ENCODE measurements around the gene KANK3. TPM values are rescaled to one million over a fixed set of nuclear protein-coding genes. Genes with fewer than 3 reads are reported as not detected.

KANK3 gene
- total and polyA plus RNA-seq, 9 of the 15 experiments (the other 6 are each of a cell fraction or from before 2014, with no cell fraction given) = 0.03 to 0.40 (median 0.08) TPM; not detected in 6

- no peak for TF ChIP-seq BRF1 (IDR thresholded peaks at IDR 0.05; ENCODE audit: borderline replicate concordance, extremely low read depth, insufficient read length)
- TF ChIP-seq ZEB2 (IDR thresholded peaks at IDR 0.05) = no peak
- TF ChIP-seq, protein P1, sequence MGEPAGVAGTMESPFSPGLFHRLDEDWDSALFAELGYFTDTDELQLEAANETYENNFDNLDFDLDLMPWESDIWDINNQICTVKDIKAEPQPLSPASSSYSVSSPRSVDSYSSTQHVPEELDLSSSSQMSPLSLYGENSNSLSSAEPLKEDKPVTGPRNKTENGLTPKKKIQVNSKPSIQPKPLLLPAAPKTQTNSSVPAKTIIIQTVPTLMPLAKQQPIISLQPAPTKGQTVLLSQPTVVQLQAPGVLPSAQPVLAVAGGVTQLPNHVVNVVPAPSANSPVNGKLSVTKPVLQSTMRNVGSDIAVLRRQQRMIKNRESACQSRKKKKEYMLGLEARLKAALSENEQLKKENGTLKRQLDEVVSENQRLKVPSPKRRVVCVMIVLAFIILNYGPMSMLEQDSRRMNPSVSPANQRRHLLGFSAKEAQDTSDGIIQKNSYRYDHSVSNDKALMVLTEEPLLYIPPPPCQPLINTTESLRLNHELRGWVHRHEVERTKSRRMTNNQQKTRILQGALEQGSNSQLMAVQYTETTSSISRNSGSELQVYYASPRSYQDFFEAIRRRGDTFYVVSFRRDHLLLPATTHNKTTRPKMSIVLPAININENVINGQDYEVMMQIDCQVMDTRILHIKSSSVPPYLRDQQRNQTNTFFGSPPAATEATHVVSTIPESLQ (CRISPR knock-in tag; IDR thresholded peaks at IDR 0.05) = peak; percentile 97; the same call in 1 of the 2 replicates
- no peak for TF ChIP-seq RBM17 (IDR thresholded peaks at IDR 0.05; ENCODE audit: borderline replicate concordance, low read depth, low read length)
- TF ChIP-seq RCOR1 (IDR thresholded peaks at IDR 0.05; ENCODE audit: borderline replicate concordance in 1 of 2, low read depth in 2 of 2, low read length in 2 of 2) = no peak
- TF ChIP-seq, protein P2, sequence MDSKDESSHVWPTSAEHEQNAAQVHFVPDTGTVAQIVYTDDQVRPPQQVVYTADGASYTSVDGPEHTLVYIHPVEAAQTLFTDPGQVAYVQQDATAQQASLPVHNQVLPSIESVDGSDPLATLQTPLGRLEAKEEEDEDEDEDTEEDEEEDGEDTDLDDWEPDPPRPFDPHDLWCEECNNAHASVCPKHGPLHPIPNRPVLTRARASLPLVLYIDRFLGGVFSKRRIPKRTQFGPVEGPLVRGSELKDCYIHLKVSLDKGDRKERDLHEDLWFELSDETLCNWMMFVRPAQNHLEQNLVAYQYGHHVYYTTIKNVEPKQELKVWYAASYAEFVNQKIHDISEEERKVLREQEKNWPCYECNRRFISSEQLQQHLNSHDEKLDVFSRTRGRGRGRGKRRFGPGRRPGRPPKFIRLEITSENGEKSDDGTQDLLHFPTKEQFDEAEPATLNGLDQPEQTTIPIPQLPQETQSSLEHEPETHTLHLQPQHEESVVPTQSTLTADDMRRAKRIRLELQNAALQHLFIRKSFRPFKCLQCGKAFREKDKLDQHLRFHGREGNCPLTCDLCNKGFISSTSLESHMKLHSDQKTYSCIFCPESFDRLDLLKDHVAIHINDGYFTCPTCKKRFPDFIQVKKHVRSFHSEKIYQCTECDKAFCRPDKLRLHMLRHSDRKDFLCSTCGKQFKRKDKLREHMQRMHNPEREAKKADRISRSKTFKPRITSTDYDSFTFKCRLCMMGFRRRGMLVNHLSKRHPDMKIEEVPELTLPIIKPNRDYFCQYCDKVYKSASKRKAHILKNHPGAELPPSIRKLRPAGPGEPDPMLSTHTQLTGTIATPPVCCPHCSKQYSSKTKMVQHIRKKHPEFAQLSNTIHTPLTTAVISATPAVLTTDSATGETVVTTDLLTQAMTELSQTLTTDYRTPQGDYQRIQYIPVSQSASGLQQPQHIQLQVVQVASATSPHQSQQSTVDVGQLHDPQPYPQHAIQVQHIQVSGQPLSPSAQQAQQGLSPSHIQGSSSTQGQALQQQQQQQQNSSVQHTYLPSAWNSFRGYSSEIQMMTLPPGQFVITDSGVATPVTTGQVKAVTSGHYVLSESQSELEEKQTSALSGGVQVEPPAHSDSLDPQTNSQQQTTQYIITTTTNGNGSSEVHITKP (IDR thresholded peaks at IDR 0.05; ENCODE audit: partially characterized antibody) = no peak
- no peak for TF ChIP-seq FOXJ3 (CRISPR knock-in tag; IDR thresholded peaks at IDR 0.05)
- no peak for TF ChIP-seq GTF2A2 (tag; IDR thresholded peaks at IDR 0.05)
- TF ChIP-seq, protein P3, sequence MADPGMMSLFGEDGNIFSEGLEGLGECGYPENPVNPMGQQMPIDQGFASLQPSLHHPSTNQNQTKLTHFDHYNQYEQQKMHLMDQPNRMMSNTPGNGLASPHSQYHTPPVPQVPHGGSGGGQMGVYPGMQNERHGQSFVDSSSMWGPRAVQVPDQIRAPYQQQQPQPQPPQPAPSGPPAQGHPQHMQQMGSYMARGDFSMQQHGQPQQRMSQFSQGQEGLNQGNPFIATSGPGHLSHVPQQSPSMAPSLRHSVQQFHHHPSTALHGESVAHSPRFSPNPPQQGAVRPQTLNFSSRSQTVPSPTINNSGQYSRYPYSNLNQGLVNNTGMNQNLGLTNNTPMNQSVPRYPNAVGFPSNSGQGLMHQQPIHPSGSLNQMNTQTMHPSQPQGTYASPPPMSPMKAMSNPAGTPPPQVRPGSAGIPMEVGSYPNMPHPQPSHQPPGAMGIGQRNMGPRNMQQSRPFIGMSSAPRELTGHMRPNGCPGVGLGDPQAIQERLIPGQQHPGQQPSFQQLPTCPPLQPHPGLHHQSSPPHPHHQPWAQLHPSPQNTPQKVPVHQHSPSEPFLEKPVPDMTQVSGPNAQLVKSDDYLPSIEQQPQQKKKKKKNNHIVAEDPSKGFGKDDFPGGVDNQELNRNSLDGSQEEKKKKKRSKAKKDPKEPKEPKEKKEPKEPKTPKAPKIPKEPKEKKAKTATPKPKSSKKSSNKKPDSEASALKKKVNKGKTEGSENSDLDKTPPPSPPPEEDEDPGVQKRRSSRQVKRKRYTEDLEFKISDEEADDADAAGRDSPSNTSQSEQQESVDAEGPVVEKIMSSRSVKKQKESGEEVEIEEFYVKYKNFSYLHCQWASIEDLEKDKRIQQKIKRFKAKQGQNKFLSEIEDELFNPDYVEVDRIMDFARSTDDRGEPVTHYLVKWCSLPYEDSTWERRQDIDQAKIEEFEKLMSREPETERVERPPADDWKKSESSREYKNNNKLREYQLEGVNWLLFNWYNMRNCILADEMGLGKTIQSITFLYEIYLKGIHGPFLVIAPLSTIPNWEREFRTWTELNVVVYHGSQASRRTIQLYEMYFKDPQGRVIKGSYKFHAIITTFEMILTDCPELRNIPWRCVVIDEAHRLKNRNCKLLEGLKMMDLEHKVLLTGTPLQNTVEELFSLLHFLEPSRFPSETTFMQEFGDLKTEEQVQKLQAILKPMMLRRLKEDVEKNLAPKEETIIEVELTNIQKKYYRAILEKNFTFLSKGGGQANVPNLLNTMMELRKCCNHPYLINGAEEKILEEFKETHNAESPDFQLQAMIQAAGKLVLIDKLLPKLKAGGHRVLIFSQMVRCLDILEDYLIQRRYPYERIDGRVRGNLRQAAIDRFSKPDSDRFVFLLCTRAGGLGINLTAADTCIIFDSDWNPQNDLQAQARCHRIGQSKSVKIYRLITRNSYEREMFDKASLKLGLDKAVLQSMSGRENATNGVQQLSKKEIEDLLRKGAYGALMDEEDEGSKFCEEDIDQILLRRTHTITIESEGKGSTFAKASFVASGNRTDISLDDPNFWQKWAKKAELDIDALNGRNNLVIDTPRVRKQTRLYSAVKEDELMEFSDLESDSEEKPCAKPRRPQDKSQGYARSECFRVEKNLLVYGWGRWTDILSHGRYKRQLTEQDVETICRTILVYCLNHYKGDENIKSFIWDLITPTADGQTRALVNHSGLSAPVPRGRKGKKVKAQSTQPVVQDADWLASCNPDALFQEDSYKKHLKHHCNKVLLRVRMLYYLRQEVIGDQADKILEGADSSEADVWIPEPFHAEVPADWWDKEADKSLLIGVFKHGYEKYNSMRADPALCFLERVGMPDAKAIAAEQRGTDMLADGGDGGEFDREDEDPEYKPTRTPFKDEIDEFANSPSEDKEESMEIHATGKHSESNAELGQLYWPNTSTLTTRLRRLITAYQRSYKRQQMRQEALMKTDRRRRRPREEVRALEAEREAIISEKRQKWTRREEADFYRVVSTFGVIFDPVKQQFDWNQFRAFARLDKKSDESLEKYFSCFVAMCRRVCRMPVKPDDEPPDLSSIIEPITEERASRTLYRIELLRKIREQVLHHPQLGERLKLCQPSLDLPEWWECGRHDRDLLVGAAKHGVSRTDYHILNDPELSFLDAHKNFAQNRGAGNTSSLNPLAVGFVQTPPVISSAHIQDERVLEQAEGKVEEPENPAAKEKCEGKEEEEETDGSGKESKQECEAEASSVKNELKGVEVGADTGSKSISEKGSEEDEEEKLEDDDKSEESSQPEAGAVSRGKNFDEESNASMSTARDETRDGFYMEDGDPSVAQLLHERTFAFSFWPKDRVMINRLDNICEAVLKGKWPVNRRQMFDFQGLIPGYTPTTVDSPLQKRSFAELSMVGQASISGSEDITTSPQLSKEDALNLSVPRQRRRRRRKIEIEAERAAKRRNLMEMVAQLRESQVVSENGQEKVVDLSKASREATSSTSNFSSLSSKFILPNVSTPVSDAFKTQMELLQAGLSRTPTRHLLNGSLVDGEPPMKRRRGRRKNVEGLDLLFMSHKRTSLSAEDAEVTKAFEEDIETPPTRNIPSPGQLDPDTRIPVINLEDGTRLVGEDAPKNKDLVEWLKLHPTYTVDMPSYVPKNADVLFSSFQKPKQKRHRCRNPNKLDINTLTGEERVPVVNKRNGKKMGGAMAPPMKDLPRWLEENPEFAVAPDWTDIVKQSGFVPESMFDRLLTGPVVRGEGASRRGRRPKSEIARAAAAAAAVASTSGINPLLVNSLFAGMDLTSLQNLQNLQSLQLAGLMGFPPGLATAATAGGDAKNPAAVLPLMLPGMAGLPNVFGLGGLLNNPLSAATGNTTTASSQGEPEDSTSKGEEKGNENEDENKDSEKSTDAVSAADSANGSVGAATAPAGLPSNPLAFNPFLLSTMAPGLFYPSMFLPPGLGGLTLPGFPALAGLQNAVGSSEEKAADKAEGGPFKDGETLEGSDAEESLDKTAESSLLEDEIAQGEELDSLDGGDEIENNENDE (IDR thresholded peaks at IDR 0.05; ENCODE audit: low read depth, low read length) = peak; percentile 99
Observed at GRCh38 chr19:8307965-8308866, 34.8 kb downstream of the KANK3 start, which contains the start of gene CD320 (continued).

Measured in K562 (cell line).